Measurements from ENCODE around the gene RAB13. TPM values are rescaled to one million over a fixed set of nuclear protein-coding genes. Genes with fewer than 3 reads are reported as not detected.

RAB13 gene
- total RNA-seq, 1 donor from 2014 or later = 46.3 TPM

DNA sequence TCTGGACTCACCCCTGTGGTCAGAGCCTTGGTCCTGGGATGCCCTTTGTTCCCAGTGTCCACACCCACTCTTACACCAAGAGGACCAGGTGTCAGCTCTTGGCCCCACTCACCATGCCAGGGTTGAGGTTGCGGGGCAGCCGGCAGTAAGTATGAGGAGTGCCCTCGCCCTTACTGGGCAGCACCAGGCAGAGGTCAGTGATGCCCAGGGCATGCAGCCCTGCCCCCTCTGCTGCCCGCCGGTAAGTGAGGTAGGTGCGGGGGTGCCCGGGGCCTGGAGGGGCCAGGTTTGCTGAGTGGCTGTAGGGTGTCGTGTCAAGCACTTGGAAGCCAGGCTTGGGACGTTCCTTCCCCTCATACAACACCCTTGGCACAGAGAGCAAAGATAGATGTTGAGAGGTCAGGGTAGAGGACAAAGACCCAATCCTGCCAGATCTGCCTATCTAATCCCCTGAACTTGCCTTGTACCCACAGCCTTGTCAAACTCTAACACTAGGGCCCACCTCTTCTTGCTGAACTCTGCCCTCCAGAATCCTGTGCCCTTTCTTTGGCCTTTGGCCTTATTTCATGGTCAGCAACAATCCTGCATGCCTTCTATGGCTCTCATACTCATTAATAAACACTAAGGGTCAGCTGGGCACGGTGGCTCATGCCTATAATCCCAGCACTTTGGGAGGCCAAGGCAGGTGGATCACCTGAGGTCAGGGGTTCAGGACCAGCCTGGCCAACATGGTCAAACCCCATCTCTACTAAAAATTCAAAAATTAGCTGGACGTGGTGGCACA is 43.2 kb downstream of the RAB13 start:
- TF ChIP-seq, protein P1, sequence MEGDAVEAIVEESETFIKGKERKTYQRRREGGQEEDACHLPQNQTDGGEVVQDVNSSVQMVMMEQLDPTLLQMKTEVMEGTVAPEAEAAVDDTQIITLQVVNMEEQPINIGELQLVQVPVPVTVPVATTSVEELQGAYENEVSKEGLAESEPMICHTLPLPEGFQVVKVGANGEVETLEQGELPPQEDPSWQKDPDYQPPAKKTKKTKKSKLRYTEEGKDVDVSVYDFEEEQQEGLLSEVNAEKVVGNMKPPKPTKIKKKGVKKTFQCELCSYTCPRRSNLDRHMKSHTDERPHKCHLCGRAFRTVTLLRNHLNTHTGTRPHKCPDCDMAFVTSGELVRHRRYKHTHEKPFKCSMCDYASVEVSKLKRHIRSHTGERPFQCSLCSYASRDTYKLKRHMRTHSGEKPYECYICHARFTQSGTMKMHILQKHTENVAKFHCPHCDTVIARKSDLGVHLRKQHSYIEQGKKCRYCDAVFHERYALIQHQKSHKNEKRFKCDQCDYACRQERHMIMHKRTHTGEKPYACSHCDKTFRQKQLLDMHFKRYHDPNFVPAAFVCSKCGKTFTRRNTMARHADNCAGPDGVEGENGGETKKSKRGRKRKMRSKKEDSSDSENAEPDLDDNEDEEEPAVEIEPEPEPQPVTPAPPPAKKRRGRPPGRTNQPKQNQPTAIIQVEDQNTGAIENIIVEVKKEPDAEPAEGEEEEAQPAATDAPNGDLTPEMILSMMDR (IDR thresholded peaks at IDR 0.05; ENCODE audit: insufficient read depth, low read length, poor library complexity, severe bottlenecking) = no peak
- Histone ChIP-seq H3K27me3 (ENCODE audit: control insufficient read depth, insufficient read depth, low read length) (no peaks in the 10 kb centered on the region), H3K4me3 (ENCODE audit: low read depth, low read length) (no peak overlapping the region), H3K36me3 (ENCODE audit: control insufficient read depth, insufficient read depth, low read length) (peaks cover 2% of the 10 kb centered on the region)
- no peak for DNase-seq (ENCODE audit: low read depth)

DNA sequence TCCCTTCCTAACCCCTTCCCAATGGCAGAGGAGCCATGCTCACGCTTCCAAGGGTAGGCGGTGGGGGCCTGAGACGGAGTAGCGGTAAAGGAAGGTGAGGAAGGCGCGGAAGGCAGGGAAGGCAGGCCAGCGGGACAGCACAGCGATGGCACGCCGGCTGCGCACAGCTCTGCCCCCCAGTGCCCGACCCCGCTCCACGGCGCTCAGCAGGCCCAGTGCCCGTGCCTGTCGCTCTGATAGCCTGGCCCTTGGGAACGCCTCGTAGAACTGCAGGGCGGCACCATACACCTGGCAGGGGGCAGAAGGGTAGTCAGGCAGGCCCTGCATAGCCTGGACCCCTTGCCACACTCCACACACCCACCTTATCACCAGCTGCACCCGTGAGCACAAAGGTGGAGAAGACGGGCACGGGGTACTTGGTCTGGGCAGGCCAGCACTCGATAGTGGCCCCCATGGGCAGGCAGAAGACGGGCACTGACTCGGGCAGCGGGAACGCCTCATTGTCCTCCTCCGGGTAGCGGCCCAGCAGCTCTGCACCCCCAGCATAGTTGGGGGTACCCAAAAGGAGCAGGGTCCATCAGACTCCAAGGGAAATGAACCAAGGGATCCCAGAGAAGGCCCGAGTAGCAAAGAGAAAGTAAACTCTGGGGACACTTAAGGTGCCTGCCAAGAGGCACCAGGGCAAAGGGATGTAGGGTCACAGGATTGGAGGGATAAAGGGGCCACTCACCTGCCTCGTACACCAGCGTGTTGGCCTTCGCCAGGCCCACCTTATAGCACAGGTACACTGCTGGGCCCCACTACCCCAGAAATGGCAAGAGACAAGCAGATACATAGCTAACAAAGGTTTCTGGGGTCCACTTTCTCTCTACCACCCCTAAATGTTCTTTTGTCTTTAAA is 44.1 kb downstream of the RAB13 start:
- Histone ChIP-seq H3K4me3 (ENCODE audit: low read depth, low read length) (no peak overlapping the region), H3K27me3 (ENCODE audit: control insufficient read depth, insufficient read depth, low read length) (no peaks in the 10 kb centered on the region), H3K36me3 (ENCODE audit: control insufficient read depth, insufficient read depth, low read length) (peaks cover 4% of the 10 kb centered on the region)
- no peak for DNase-seq (ENCODE audit: low read depth)
- TF ChIP-seq, protein P1 (IDR thresholded peaks at IDR 0.05; ENCODE audit: insufficient read depth, low read length, poor library complexity, severe bottlenecking) = no peak

DNA sequence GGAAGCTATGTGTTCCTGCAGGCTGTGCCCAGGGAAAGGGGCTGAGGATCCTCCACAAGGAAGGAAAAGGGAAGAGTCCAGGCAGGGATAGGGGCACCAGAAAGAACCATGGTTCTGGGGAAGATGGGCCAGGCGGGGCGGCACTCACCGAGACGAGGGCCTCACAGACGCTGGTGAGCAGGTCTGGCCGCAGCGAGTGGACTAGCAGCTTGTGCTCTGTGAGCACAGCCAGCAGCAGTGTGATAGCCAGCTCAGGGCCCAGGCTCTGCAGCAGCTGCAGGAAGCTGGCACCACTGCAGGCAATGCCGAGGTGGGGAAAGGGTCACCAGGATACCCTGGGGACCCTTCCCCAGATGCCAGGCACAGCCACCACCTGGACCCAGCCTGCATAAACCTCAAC is 45.4 kb downstream of the RAB13 start:
- Histone ChIP-seq H3K27me3 (ENCODE audit: control insufficient read depth, insufficient read depth, low read length) (no peaks in the 10 kb centered on the region), H3K4me3 (ENCODE audit: low read depth, low read length) (no peak overlapping the region), H3K36me3 (ENCODE audit: control insufficient read depth, insufficient read depth, low read length) (peaks cover 7% of the 10 kb centered on the region)
- TF ChIP-seq, protein P1 (IDR thresholded peaks at IDR 0.05; ENCODE audit: insufficient read depth, low read length, poor library complexity, severe bottlenecking) = no peak
- no peak for DNase-seq (ENCODE audit: low read depth)

DNA sequence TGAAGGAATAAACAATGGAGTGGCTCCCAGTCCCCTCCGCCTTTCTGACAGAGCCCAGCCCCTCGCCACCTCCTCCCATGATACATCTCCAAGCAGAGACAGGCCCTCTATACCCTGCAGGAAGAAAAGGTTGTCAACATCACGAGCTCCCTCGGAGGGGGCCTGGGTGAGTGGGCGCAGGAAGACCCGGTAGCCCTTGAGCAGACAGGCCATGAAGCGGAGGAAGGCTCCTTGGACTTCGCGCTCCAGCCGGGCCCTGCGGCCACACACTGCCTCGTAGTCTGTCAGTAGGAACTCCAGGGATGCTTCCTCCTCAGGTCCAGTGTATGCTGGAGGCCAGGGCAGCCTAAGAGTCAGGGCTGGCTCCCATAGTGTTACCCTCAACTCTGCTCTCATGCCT is 46.7 kb downstream of the RAB13 start:
- H3K36me3 ChIP-seq (ENCODE audit: control insufficient read depth, insufficient read depth, low read length) = peaks cover 8% of the 10 kb centered on the region
- DNase-seq (ENCODE audit: low read depth) = no peak
- TF ChIP-seq, protein P1 (IDR thresholded peaks at IDR 0.05; ENCODE audit: insufficient read depth, low read length, poor library complexity, severe bottlenecking) = no peak
- no peak overlapping the region for H3K4me3 ChIP-seq (ENCODE audit: low read depth, low read length)
- no peaks in the 10 kb centered on the region for H3K27me3 ChIP-seq (ENCODE audit: control insufficient read depth, insufficient read depth, low read length)

DNA sequence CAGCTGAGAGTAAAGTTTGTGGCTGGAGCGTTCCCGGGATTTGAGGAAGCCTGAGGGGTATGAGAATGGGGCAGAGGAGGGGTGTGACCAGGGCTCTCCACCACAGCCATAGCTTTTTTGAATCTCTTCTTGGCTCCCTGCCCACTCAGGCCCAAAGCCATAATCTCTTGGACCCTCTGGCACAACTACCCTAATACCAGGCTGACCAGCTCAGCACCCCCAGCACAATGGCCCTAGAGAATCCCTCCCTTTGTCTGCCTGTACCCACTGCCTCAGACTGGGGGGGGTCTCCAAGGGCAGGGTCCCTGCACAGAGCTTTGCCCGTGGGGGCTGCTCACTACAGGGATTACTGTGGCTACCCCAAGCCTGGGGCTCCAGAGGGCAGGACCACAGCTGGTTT is 47.1 kb downstream of the RAB13 start:
- H3K36me3 ChIP-seq (ENCODE audit: control insufficient read depth, insufficient read depth, low read length) = peaks cover 8% of the 10 kb centered on the region
- DNase-seq (ENCODE audit: low read depth) = no peak
- no peak overlapping the region for H3K4me3 ChIP-seq (ENCODE audit: low read depth, low read length)
- no peaks in the 10 kb centered on the region for H3K27me3 ChIP-seq (ENCODE audit: control insufficient read depth, insufficient read depth, low read length)
- TF ChIP-seq, protein P1 (IDR thresholded peaks at IDR 0.05; ENCODE audit: insufficient read depth, low read length, poor library complexity, severe bottlenecking) = no peak
